ES-I3 (cell line): ENCODE measurements around the gene APOA4.

ENCODE experiments used
- H3K36me3 ChIP-seq: 2 replicates; pipeline ENCODE4 v1.6.1; 2013; ENCODE audit warnings: mild to moderate bottlenecking, low read length, control low read depth, moderate library complexity; ENCODE audit not compliant: insufficient read depth
- H3K4me1 ChIP-seq: 2 replicates; pipeline ENCODE4 v1.6.1; 2013; ENCODE audit warnings: mild to moderate bottlenecking, control low read depth, low read length; ENCODE audit not compliant: insufficient read depth
- H3K9ac ChIP-seq: 2 replicates; pipeline ENCODE4 v1.6.1; 2013; ENCODE audit warnings: low read depth, mild to moderate bottlenecking, low read length, moderate library complexity
- H3K9me3 ChIP-seq: 2 replicates; pipeline ENCODE4 v1.6.1; 2013; ENCODE audit warnings: mild to moderate bottlenecking, low read length, moderate library complexity; ENCODE audit not compliant: control insufficient read depth, insufficient read depth

Gene APOA4

DNA sequence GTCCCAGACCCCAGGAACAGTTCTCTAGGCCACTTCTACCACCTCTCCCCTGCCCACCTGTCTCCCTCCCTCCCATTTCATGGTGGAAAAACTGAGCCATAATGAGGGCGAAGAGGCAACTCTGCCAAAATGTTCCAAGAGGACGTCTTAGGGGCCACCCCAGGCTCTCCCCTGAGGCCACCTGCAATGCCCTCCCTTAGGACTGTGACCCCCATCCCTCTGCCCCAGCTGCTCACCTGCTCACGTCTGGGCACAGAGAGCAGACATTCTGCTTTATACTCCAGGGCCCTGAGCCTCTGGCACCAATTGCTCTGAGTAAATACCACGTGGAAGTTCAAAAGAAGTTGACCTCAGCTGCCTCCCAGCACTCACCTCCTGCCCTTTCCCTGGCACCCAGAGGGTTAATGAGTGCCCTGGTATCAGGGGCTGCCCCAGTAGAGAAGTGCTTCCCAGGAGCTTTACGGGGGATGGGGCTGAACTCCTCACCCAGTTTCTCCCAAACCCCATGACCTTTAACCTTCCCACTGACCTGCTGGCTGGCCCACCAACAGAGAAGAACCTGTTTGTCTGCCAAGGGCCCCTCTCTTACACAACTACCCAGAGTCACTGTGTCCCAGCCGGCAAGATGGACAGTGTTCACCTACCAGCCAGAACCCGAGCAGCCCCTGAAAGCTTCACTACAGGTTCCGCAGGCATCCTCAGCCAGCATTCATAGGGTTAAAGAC, 30.8 kb downstream of the APOA4 start:
- no peaks in the 10 kb centered on the region for H3K36me3 ChIP-seq
- no peaks in the 10 kb centered on the region for H3K9me3 ChIP-seq
- no peak overlapping the region for H3K9ac ChIP-seq
- no peaks in the 10 kb centered on the region for H3K4me1 ChIP-seq

- Histone ChIP-seq H3K4me1 (no peaks in the 10 kb centered on the region), H3K36me3 (no peaks in the 10 kb centered on the region), H3K9ac (no peak within 1 kb of the TSS), H3K9me3 (no peaks in the 10 kb centered on the region)
Observed at GRCh38 chr11:116791813-116792143, 31.3 kb downstream of the APOA4 start, which contains the start of gene APOA5. TSS of gene APOA5 (minus strand) at chr11:116791879. CDS start at chr11:116791860, 19 bp downstream.

DNA sequence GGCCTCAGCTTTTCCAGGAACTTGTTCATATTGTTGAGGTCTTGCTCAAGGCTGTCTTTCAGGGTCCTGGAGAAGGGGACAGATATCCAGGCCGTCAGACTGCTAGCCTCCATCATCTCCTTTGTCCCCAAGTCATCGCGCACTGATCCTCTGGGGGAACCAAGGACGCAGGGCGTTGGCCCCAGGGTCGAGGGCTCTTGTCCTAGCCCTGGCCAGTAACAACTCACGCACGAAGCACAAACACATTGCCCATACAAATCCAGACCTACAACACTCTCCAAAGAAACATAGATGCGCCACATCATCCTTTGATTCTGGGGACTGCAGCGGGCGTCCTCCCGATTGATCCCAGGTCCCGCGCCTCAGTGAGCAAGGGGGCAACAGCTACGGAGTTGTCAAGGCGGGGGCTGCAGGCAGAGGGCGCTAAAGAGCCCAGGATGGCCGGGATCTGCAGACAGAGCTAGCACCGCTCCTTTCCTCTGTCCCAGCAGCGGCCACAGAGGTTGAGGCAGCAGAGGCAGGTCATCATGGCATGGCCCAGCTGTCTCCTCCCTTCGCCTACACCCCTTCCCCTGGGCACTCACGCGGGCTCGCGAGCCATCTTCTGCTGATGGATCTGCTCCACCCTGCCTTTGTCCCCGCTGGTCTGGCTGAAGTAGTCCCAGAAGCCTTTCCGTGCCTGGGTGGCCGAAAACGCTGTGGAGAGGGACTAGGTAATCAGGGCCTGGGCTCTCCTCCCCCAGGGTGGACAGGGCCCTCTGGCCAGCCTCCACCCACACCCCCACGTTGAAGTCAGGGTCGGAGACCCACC, 31.9 kb downstream of the APOA4 start:
- Histone ChIP-seq H3K9me3 (no peaks in the 10 kb centered on the region), H3K9ac (no peak overlapping the region), H3K4me1 (no peaks in the 10 kb centered on the region), H3K36me3 (no peaks in the 10 kb centered on the region)

DNA sequence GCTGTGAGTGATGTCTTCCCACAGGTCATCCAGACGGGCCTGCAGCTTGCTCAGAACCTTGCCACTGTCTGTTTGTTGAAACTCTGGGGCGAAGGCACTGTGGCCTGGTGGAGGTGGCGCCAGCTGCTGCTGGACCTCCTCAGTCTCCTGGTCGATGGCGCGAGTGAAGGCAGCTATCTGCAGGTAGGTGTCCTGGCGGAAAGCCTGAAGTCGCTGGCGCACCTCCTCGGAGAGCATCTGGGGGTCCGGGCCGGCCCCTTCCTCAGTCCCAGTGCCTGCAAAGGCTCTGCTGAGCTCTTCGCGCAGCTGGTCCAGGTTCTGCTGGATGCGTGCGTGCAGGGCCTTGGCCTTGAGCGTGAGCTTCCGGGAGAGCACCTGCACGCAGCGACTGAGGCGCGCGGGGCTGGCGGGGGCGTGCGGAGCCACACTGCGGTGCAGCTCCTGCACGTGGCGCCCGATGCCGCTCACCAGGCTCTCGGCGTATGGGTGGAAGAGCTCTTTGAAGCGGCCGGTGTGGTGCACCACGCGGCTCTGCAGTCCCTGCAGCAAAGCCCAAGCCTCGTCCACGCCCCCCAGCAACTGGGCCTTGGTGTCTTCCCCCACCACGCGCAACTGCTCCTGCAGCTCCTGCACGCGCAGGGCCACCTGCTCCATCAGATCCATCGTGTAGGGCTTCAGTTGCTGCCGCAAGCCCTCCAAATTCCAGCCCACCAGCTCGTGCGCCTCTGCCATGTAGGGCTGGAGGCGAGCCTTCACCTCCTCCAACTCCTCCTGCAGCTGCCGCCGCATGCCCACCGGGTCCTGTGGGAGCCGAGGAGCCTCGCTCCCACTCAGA, 32.7 kb downstream of the APOA4 start:
- Histone ChIP-seq H3K4me1 (no peaks in the 10 kb centered on the region), H3K9ac (no peak overlapping the region), H3K9me3 (no peaks in the 10 kb centered on the region), H3K36me3 (peaks cover 5% of the 10 kb centered on the region; the same call in 1 of the 2 replicates)

- Histone ChIP-seq H3K36me3 (peaks cover 18% of the 10 kb centered on the region), H3K4me1 (no peaks in the 10 kb centered on the region), H3K9ac (no peak overlapping the region), H3K9me3 (no peaks in the 10 kb centered on the region)
Observed at GRCh38 chr11:116788975-116789374, 34.1 kb downstream of the APOA4 start.

- no peaks in the 10 kb centered on the region for H3K4me1 ChIP-seq
Observed at GRCh38 chr11:116788534-116788933, 34.6 kb downstream of the APOA4 start.

DNA sequence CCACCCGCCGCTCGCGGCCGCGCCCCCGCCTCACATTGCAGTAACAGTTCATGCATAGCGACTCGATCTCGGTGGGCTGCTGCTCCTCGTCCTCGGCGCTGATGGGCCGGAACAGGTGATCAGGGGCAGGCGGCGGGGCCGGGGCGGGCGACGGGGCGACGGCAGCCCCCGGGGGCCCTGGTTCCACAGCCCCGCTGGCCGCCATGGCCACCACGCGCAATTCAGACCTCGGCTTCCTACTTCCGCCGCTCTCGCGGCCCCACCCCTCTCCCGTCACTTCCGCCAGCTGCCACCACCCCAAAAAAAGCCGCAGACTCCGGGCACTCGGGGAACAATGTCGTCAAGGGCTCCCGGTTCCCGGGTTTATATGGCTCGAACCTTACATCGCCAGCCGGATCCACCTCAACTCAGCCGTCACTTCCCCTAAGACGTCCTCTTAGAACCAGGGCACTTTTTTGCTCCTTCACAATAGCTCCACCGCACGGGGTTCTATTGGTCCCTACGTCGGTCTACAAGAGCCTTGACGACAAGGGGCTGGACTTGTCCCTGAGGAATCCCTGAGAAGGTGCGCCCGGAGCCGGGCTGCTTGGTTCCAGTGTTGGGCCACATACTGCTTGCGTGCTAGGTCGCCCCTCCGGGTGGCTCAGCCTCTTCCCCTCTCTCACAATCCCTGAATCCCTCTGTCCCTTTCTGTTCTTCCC, 35.2 kb downstream of the APOA4 start, which contains the start of gene ZPR1:
Gene ZPR1, minus strand, starts transcription at position 238 of the 701 bp plus-strand sequence. Its CDS starts 33 bp downstream, at position 205.
- H3K9ac ChIP-seq = peak within 1 kb of the TSS; percentile 95
- H3K4me1 ChIP-seq = no peaks in the 10 kb centered on the region
- peaks cover 23% of the 10 kb centered on the region for H3K36me3 ChIP-seq
- H3K9me3 ChIP-seq = no peaks in the 10 kb centered on the region

More at GRCh38 chr11:116788534-116788933, 34.6 kb downstream of the APOA4 start:
- Histone ChIP-seq H3K9me3 (no peaks in the 10 kb centered on the region), H3K9ac (peak overlapping the region; percentile 95), H3K36me3 (peaks cover 18% of the 10 kb centered on the region)

- H3K36me3 ChIP-seq = peaks cover 26% of the 10 kb centered on the region
- H3K4me1 ChIP-seq = no peaks in the 10 kb centered on the region
- peak overlapping the region; percentile 95 for H3K9ac ChIP-seq
- no peaks in the 10 kb centered on the region for H3K9me3 ChIP-seq
Observed at GRCh38 chr11:116787436-116787785, 35.7 kb downstream of the APOA4 start.

DNA sequence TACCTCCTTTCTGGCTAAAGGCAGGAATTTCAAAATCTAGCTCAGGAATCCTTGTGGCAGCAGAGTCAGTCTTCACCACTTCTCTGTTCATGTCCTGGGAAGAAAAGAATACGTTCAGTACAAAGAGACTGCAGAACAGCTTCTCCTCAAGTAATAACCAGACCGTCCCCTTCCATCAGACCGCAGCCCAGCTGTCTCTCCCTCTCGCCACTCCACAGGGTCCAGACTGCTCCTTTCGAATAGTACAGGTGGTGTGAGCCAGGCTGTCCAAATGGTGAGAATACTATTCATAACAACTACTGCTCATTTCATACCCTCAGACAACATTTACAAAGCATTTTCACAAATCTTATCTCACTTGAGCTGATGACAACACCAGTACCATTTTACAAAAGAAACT, 36.1 kb downstream of the APOA4 start:
- H3K36me3 ChIP-seq = peaks cover 26% of the 10 kb centered on the region

GRCh38 chr11:116786326-116786725, 36.8 kb downstream of the APOA4 start:
- H3K4me1 ChIP-seq = no peaks in the 10 kb centered on the region
- no peak overlapping the region for H3K9ac ChIP-seq
- peaks cover 26% of the 10 kb centered on the region for H3K36me3 ChIP-seq
- H3K9me3 ChIP-seq = no peaks in the 10 kb centered on the region

More for the DNA sequence above, 36.1 kb downstream of the APOA4 start:
- H3K9me3 ChIP-seq = no peaks in the 10 kb centered on the region
- H3K4me1 ChIP-seq = no peaks in the 10 kb centered on the region
- H3K9ac ChIP-seq = peak overlapping the region; percentile 95

DNA sequence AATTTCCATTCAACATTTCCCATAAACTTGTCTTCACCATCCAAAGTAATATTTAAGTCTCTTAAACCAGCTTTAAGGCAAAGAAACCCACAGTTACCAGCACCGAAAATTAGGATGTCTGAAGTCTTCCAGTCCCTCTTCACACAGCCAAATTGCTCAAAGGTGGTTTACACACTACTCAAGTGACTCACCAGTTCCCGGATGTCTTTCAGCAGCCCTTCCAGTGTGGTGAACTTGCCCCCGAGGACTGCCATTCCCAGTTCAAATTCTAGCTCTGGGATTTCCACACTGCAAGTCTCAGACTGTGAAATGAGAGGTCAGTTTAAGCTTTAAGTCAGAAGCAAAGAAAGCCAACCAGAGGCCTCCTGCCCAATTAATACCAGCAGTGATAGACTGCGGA, 40.4 kb downstream of the APOA4 start:
- no peak overlapping the region for H3K9ac ChIP-seq
- peaks cover 40% of the 10 kb centered on the region for H3K36me3 ChIP-seq
- no peaks in the 10 kb centered on the region for H3K9me3 ChIP-seq
- no peaks in the 10 kb centered on the region for H3K4me1 ChIP-seq

DNA sequence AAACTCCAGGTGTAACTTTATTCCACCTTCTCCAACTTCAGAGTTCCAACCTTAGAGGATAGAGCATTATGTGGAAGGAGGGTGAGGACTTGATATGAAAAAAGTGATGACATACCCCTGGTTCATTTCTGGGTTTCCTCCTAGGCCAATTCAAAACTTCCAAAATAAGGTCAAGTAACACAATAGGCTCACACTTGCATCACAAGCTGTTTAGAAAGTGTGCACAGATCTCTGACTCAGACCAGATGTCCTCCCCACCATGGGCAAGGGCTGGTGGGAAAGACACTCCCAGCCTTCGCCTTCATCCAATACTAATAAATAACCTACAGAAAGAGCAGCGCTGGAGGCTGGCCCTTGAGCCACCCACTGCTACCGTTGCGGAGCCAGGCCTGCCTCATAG, 44.5 kb downstream of the APOA4 start:
- Histone ChIP-seq H3K9ac (no peak overlapping the region), H3K9me3 (no peaks in the 10 kb centered on the region), H3K4me1 (no peaks in the 10 kb centered on the region), H3K36me3 (peaks cover 25% of the 10 kb centered on the region)

DNA sequence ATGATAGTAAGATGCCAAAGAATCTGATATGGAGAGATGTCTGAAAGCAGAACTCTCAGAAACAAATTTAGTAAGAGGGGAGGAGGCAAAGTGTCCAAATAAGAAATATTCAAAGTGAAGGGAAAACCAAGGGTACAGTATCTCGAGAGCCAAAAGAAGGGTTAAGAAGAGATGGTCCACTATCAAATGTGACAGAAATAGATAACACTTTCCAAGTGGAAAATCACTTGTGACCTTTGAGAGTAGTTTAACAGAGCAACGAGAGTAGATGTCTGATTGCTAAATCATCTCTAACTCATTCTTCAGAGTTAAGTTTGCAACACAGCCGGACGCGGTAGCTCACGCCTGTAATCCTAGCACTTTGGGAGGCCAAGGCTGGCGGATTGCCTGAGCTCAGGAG, 46.0 kb downstream of the APOA4 start:
- Histone ChIP-seq H3K36me3 (peaks cover 17% of the 10 kb centered on the region), H3K4me1 (no peaks in the 10 kb centered on the region), H3K9ac (no peak overlapping the region), H3K9me3 (no peaks in the 10 kb centered on the region)

DNA sequence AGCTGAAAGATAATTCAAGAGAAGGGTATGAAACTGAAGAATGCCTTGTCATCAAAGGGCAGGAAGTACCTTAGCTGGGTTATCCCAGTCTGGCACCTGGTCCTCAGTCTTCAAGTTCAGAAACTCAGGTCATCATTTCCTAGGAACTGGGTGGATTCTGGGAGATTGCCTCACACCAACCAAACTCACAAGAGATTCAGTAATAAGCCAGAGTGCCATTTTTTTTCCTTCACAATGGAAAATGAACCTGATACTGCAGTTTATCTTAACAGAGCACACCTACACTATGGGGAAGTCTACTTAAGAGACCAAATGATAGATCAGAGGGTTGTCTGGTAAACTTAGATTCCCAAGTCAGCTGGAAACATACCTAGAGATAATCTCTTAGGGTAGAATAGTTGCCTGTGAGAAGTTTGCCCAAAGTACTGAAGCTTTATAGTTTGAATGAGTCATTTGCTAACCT, 46.6 kb downstream of the APOA4 start:
- Histone ChIP-seq H3K36me3 (peaks cover 17% of the 10 kb centered on the region; the same call in 1 of the 2 replicates), H3K4me1 (peaks cover 3% of the 10 kb centered on the region; the same call in 1 of the 2 replicates), H3K9ac (no peak overlapping the region), H3K9me3 (no peaks in the 10 kb centered on the region)
